Measurements from ENCODE around the gene SPN. TPM values are rescaled to one million over a fixed set of nuclear protein-coding genes. Genes with fewer than 3 reads are reported as not detected.

SPN gene
- total and polyA plus RNA-seq, 9 of the 15 experiments (the other 6 are each of a cell fraction or from before 2014, with no cell fraction given) = 24.3 to 225 (median 79.4) TPM

- TF ChIP-seq, protein P1, sequence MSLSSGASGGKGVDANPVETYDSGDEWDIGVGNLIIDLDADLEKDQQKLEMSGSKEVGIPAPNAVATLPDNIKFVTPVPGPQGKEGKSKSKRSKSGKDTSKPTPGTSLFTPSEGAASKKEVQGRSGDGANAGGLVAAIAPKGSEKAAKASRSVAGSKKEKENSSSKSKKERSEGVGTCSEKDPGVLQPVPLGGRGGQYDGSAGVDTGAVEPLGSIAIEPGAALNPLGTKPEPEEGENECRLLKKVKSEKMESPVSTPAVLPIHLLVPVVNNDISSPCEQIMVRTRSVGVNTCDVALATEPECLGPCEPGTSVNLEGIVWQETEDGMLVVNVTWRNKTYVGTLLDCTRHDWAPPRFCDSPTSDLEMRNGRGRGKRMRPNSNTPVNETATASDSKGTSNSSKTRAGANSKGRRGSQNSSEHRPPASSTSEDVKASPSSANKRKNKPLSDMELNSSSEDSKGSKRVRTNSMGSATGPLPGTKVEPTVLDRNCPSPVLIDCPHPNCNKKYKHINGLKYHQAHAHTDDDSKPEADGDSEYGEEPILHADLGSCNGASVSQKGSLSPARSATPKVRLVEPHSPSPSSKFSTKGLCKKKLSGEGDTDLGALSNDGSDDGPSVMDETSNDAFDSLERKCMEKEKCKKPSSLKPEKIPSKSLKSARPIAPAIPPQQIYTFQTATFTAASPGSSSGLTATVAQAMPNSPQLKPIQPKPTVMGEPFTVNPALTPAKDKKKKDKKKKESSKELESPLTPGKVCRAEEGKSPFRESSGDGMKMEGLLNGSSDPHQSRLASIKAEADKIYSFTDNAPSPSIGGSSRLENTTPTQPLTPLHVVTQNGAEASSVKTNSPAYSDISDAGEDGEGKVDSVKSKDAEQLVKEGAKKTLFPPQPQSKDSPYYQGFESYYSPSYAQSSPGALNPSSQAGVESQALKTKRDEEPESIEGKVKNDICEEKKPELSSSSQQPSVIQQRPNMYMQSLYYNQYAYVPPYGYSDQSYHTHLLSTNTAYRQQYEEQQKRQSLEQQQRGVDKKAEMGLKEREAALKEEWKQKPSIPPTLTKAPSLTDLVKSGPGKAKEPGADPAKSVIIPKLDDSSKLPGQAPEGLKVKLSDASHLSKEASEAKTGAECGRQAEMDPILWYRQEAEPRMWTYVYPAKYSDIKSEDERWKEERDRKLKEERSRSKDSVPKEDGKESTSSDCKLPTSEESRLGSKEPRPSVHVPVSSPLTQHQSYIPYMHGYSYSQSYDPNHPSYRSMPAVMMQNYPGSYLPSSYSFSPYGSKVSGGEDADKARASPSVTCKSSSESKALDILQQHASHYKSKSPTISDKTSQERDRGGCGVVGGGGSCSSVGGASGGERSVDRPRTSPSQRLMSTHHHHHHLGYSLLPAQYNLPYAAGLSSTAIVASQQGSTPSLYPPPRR (CRISPR knock-in tag; IDR thresholded peaks at IDR 0.05; ENCODE audit: borderline replicate concordance) = no peak
- TF ChIP-seq XRCC4 (IDR thresholded peaks at IDR 0.05; ENCODE audit: extremely low read depth, insufficient read depth, insufficient read length) = no peak
- no peak for TF ChIP-seq HLTF (IDR thresholded peaks at IDR 0.05)
- TF ChIP-seq THAP7 (CRISPR knock-in tag; IDR thresholded peaks at IDR 0.05) = no peak
- peak in 1 of 2 experiments; percentile 51; a peak in 3 of 4 replicates for TF ChIP-seq NRF1 (conservative IDR thresholded peaks at IDR 0.05 in 1 of 2, IDR thresholded peaks at IDR 0.05 in 1 of 2)
- no peak for TF ChIP-seq ZNF584 (CRISPR knock-in tag; IDR thresholded peaks at IDR 0.05; ENCODE audit: low read depth)
- TF ChIP-seq, protein P2, sequence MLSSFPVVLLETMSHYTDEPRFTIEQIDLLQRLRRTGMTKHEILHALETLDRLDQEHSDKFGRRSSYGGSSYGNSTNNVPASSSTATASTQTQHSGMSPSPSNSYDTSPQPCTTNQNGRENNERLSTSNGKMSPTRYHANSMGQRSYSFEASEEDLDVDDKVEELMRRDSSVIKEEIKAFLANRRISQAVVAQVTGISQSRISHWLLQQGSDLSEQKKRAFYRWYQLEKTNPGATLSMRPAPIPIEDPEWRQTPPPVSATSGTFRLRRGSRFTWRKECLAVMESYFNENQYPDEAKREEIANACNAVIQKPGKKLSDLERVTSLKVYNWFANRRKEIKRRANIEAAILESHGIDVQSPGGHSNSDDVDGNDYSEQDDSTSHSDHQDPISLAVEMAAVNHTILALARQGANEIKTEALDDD (IDR thresholded peaks at IDR 0.05) = no peak
- TF ChIP-seq RB1 (IDR thresholded peaks at IDR 0.05; ENCODE audit: low read depth) = 0 out of 2 replicates have a peak, but pooled peaks have one; percentile 21
- peak; percentile 32 for TF ChIP-seq E2F8 (IDR thresholded peaks at IDR 0.05; ENCODE audit: low read depth, partially characterized antibody)
- TF ChIP-seq ZEB2 (IDR thresholded peaks at IDR 0.05) = no peak
- TF ChIP-seq ZNF668 (CRISPR knock-in tag; IDR thresholded peaks at IDR 0.05) = no peak
- TF ChIP-seq RFX7 (CRISPR knock-in tag; IDR thresholded peaks at IDR 0.05) = no peak
- TF ChIP-seq ZNF592 (IDR thresholded peaks at IDR 0.05) = 0 out of 2 replicates have a peak, but pooled peaks have one; percentile 26
- no peak for TF ChIP-seq PRPF4 (IDR thresholded peaks at IDR 0.05; ENCODE audit: insufficient read depth, low read depth, low read length, poor library complexity, severe bottlenecking)
Observed at GRCh38 chr16:29674188-29674587, 11.1 kb downstream of the SPN start (continued).
